B cell (primary cell): ENCODE data around the gene CAVIN2. TPM values are rescaled to one million over a fixed set of nuclear protein-coding genes. Genes with fewer than 3 reads are reported as not detected.

ENCODE experiments used
- ATAC-seq: fragments of 200-7000 bp; cut with Tn5 transposase; one replicate; pipeline ENCODE4 v1.10.0; 2021; ENCODE audit warnings: low read depth, mild to moderate bottlenecking, moderate number of reproducible peaks, moderate library complexity
- CTCF ChIA-PET: fragments of 350-600 bp; sonication (Branson Sonifier 250); formaldehyde crosslinking; loops from one replicate; lab custom pipeline; 2021; ENCODE audit warnings: antibody characterized with exemption, inconsistent platforms; lab: Charles Lee
- POLR2A ChIA-PET: fragments of 350-600 bp; sonication (Branson Sonifier 250); formaldehyde crosslinking; loops from one replicate; lab custom pipeline; 2021; ENCODE audit warnings: antibody characterized with exemption; lab: Charles Lee
- DNase-seq: peaks from one replicate; pipeline ENCODE4 v3.0.0; 2013
- H2AFZ ChIP-seq: 2 replicates; pipeline ENCODE4 v1.6.1; 2012; ENCODE audit warnings: mild to moderate bottlenecking, low read depth, low read length; ENCODE audit not compliant: insufficient read depth, poor library complexity, severe bottlenecking
- H3K27ac ChIP-seq, 2 donors: 1 replicate in 1 of 2; 2 replicates in 1 of 2; pipeline ENCODE4 v1.5.1; 2012 to 2013; ENCODE audit warnings: low read length in 2 of 2, mild to moderate bottlenecking in 2 of 2, moderate library complexity in 1 of 2
- H3K27me3 ChIP-seq, 4 experiments: fragments of 200-600 bp in 1 of 4; sonication (generic) in 1 of 4; replicated peaks in 1 of 4; 1 replicate in 2 of 4; 2 replicates in 2 of 4; pipeline versions ENCODE4 v1.6.1 to v1.7.0; 2013 to 2016; ENCODE audit warnings: low read length in 3 of 4, mild to moderate bottlenecking in 2 of 4, mixed read lengths in 1 of 4, moderate library complexity in 1 of 4; ENCODE audit not compliant: insufficient read depth in 4 of 4, control insufficient read depth in 3 of 4; ENCODE audit errors: control extremely low read depth in 1 of 4
- H3K36me3 ChIP-seq, 2 experiments: replicated peaks in 1 of 2; 1 replicate in 1 of 2; 2 replicates in 1 of 2; pipeline versions ENCODE4 v1.6.1 to v1.7.1; 2013; ENCODE audit warnings: low read length in 1 of 2; ENCODE audit not compliant: insufficient read depth in 2 of 2, control insufficient read depth in 1 of 2; ENCODE audit errors: control extremely low read depth in 1 of 2, extremely low read depth in 1 of 2
- H3K4me1 ChIP-seq, 2 donors: fragments of 200-600 bp in 1 of 2; sonication (generic) in 1 of 2; 1 replicate in 1 of 2; 2 replicates in 1 of 2; pipeline versions ENCODE4 v1.5.1 to v1.6.1; 2013 to 2017; ENCODE audit warnings: low read length in 2 of 2; ENCODE audit not compliant: control insufficient read depth in 2 of 2, insufficient read depth in 2 of 2
- H3K4me2 ChIP-seq: replicated peaks from 2 replicates; pipeline ENCODE3; 2012; ENCODE audit warnings: mild to moderate bottlenecking, low read depth, low read length; ENCODE audit not compliant: poor library complexity, severe bottlenecking
- H3K4me3 ChIP-seq, 5 experiments: fragments of 200-600 bp in 1 of 5; sonication (generic) in 1 of 5; 1 replicate in 3 of 5; 2 replicates in 2 of 5; pipeline versions ENCODE4 v1.5.1 to v1.7.0; 2011 to 2016; ENCODE audit warnings: low read length in 4 of 5, mild to moderate bottlenecking in 4 of 5, low read depth in 2 of 5, control low read depth in 1 of 5, moderate library complexity in 1 of 5; ENCODE audit not compliant: insufficient read depth in 1 of 5; ENCODE audit errors: control extremely low read depth in 1 of 5, extremely low read depth in 1 of 5
- H3K79me2 ChIP-seq: fragments of 200-600 bp; sonication (generic); one replicate; pipeline ENCODE4 v1.6.0; 2016; ENCODE audit warnings: low read length; ENCODE audit not compliant: control insufficient read depth, insufficient read depth
- H3K9ac ChIP-seq: fragments of 200-600 bp; sonication (generic); 2 replicates; pipeline ENCODE4 v1.6.1; 2017; ENCODE audit warnings: mild to moderate bottlenecking, low read length, moderate library complexity
- H3K9me3 ChIP-seq, 3 donors: one replicate each; pipeline versions ENCODE4 v1.6.1 to v1.7.1; 2013; ENCODE audit warnings: low read length in 2 of 3; ENCODE audit not compliant: control insufficient read depth in 2 of 3, insufficient read depth in 1 of 3; ENCODE audit errors: control extremely low read depth in 1 of 3
- H4K20me1 ChIP-seq: 2 replicates; pipeline ENCODE4 v1.6.0; 2012; ENCODE audit warnings: mild to moderate bottlenecking, low read length; ENCODE audit not compliant: insufficient read depth, control insufficient read depth, poor library complexity, severe bottlenecking
- H3K27ac Mint-ChIP-seq: one replicate; pipeline ENCODE4 v1.8.0; 2021; ENCODE audit warnings: mixed read lengths
- H3K27me3 Mint-ChIP-seq: one replicate; pipeline ENCODE4 v1.8.0; 2021; ENCODE audit warnings: mixed read lengths
- H3K4me1 Mint-ChIP-seq: one replicate; pipeline ENCODE4 v1.8.0; 2021; ENCODE audit warnings: mixed read lengths
- H3K4me3 Mint-ChIP-seq: one replicate; pipeline ENCODE4 v1.8.0; 2021; ENCODE audit warnings: mixed read lengths
- H3K9me3 Mint-ChIP-seq: one replicate; pipeline ENCODE4 v1.8.0; 2022; ENCODE audit warnings: mixed read lengths; ENCODE audit not compliant: insufficient read depth
- CTCF ChIP-seq: fragments of 200-600 bp; IDR thresholded peaks from one replicate; pipeline ENCODE4 v1.8.0; 2022; ENCODE audit warnings: antibody characterized with exemption, mild to moderate bottlenecking
- EZH2 ChIP-seq: IDR thresholded peaks from 2 replicates; pipeline ENCODE4 v1.6.1; 2012; ENCODE audit warnings: borderline replicate concordance, low read depth, mild to moderate bottlenecking, moderate library complexity, low read length; ENCODE audit not compliant: insufficient read depth, poor library complexity, severe bottlenecking
- WGBS: methylation state at CpG from one replicate; pipeline ENCODE4 v1.1.5; 2013; ENCODE audit warnings: missing lambda C conversion rate; ENCODE audit not compliant: insufficient coverage; 5-methylcytosine and 5-hydroxymethylcytosine counted together
- intact Hi-C: fragments of 100-400 bp; cut with micrococcal nuclease; formaldehyde crosslinking; loops from one replicate; pipeline ENCODE4 v1.10.0; 2022
- polyA plus RNA-seq: library from polyadenylated mRNA; depleted of rRNA; stranded (reverse); fragments of >200 nt; gene quantifications from 2 replicates; pipeline ENCODE4 v1.2.3, GENCODE V29; 2012
- total RNA-seq, 2 donors: library from RNA; stranded (reverse); fragments of 120-200 nt in 1 of 2; gene quantifications; 1 replicate in 1 of 2; 2 replicates in 1 of 2; pipeline versions ENCODE4 v1.2.3 to v1.2.4, GENCODE V29; 2013 to 2022

The CAVIN2 gene
- total and polyA plus RNA-seq, 2 donors (not counting 1 experiment from before 2014, with no cell fraction given) = 0.15 TPM; not detected in 1

- H3K79me2 ChIP-seq = no peaks in the 10 kb centered on the region
- no peak for ATAC-seq
- H3K27ac Mint-ChIP-seq = no peak overlapping the region
- ChIA-PET CTCF (no interaction called here), POLR2A (no interaction called here)
- no peak overlapping the region for H3K9ac ChIP-seq
- no peak overlapping the region for H3K4me3 Mint-ChIP-seq
- H3K4me2 ChIP-seq = no peak overlapping the region
- no peaks in the 10 kb centered on the region for H3K9me3 Mint-ChIP-seq
- DNase-seq = no peak
- H2AFZ ChIP-seq = no peak overlapping the region
- H3K4me1 Mint-ChIP-seq = no peaks in the 10 kb centered on the region
- WGBS = no CpG with 5 or more reads among the region's 2 CpGs
- TF ChIP-seq EZH2 = no peak
- no peak for TF ChIP-seq CTCF
- H3K4me3 ChIP-seq = no peak overlapping the region
- H3K27me3 ChIP-seq = no peaks in the 10 kb centered on the region
- H3K27me3 Mint-ChIP-seq = peaks cover 5% of the 10 kb centered on the region
- intact Hi-C loops = no loop called here
- H4K20me1 ChIP-seq = no peaks in the 10 kb centered on the region
- H3K4me1 ChIP-seq = no peaks in the 10 kb centered on the region
- H3K27ac ChIP-seq = no peak overlapping the region
- no peaks in the 10 kb centered on the region for H3K36me3 ChIP-seq
- H3K9me3 ChIP-seq = no peaks in the 10 kb centered on the region
Observed at GRCh38 chr2:191799526-191799925, 47.4 kb downstream of the CAVIN2 start.

- Histone ChIP-seq H3K27ac (no peak overlapping the region), H3K36me3 (no peaks in the 10 kb centered on the region), H3K9me3 (no peaks in the 10 kb centered on the region), H3K4me3 (no peak overlapping the region), H3K9ac (no peak overlapping the region), H3K27me3 (no peaks in the 10 kb centered on the region), H3K79me2 (no peaks in the 10 kb centered on the region), H3K4me2 (no peak overlapping the region), H4K20me1 (no peaks in the 10 kb centered on the region), H3K4me1 (no peaks in the 10 kb centered on the region), H2AFZ (no peak overlapping the region)
- no peaks in the 10 kb centered on the region for H3K4me1 Mint-ChIP-seq
- H3K27me3 Mint-ChIP-seq = peaks cover 5% of the 10 kb centered on the region
- no CpG with 5 or more reads among the region's 2 CpGs for WGBS
- no peak for ATAC-seq
- TF ChIP-seq EZH2 (no peak), CTCF (no peak)
- H3K9me3 Mint-ChIP-seq = no peaks in the 10 kb centered on the region
- intact Hi-C loops = no loop called here
- CTCF ChIA-PET = interaction anchor here (0.7 kb wide), 1 partner anchor 14 kb away, joined by 3 read pairs; no protein-coding TSS in a partner anchor
- no peak overlapping the region for H3K27ac Mint-ChIP-seq
- POLR2A ChIA-PET = no interaction called here
- DNase-seq = no peak
- no peak overlapping the region for H3K4me3 Mint-ChIP-seq
Observed at GRCh38 chr2:191797942-191798876, 48.7 kb downstream of the CAVIN2 start.
